Activated gamma-delta T cell treated with anti-CD3 and anti-CD28 coated beads, Interleukin-2, amount 50 U/mL, for 16 hours (primary cell): ENCODE measurements around the gene TLNRD1.

ENCODE experiments used
- DNase-seq: peaks from one replicate; pipeline ENCODE4 v3.0.0-alpha.2; 2020; ENCODE audit warnings: low read depth

The TLNRD1 gene

DNA sequence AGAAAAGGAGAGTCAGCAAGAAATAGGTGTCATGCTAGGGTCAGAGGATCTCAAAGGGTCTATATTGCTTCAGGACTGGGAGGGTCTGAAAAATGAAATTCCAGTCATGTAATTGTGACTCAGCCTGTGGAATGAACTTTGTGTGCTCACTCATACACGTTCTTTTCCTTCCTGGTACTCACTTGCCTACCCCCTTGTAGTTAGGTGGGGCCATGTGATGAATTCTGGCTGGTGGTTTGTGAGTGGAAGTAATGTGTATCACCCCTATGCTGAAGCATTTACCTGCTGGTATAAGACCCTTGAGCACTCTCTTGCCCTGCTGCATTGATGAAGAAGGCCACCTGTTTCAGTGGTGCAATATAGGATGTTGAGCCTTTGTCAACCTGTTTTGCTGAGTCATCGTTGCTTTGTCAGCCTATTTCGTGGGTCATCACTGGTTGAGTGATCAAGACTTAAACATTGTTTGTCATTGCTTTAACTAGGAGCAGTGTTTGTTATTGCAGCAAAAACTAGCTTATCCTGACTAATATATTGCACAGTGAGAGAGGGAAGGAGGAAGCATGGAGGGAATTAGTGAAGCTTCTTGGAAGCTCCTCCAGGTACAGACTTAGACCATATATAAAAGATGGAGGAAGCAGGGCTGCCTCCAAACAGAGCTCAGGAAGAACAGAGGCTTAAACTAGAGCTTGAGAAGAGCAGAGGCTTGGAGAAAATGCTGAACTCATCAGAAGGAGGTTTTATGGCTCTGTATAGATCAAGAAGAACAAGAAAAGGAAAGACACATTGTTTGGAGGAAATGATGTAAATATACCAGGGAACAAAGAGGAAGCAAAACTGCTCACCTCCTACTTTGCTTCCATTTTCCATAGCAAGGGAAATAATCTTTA is 28.9 kb downstream of the TLNRD1 start:
- DNase-seq: no peak

DNA sequence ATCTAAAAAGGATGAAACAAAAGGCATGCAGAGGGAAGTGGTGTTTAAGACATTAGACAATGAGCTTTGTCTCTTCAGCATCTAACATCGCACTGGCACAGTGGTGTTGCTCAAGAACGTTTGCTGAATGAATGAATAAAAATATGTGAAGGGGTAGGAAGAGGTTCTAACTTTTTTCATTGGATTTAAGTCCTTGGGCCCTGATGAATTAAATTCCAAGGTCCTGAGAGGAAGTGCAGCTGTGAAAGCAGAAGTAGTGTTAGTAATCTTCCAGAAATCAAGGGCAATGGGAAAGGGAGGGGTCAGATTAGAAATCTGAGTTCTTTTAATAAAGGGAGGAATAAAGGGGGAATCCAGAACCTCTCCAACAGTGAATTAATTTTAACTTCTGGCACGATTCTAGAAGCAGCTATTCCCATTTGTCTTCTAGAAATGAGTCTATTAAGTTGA is 29.6 kb downstream of the TLNRD1 start:
- DNase-seq: no peak

DNA sequence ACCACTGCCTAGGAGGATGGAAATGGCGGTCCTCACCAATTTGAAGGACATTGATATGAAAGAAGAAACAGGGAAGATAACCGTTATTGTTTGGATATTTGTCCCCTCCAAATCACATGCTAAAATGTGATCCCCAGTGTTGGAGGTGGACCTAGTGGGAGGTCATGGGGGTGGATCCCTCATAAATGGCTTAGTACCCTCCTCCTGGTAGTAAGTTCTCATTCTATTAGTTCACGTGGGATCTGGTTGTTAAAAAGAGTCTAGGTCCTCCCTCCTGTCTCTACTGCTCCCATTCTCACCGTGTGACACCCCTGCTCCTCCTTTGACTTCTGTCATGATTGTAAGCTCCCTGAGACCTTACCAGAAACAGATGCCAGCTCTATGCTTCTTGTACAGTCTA is 30.5 kb downstream of the TLNRD1 start:
- no peak for DNase-seq

DNA sequence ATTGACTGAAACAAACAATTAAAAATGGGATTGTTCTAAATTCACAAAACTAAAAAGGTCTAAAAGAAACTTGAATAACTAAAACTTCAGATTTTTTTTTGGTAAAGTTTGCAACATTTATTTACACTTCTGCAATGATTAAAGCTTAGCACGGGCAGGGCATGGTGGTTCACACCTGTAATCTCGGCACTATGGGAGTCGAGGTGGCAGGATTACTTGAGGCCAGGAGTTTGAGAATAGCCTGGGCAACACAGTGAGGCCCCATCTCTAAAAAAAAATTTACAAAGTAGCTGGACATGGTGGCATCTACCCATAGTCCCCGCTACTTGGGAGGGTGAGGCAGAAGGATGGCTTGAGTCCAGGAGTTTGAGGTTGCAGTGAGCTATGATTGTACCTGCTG is 31.6 kb downstream of the TLNRD1 start:
- DNase-seq: no peak

DNA sequence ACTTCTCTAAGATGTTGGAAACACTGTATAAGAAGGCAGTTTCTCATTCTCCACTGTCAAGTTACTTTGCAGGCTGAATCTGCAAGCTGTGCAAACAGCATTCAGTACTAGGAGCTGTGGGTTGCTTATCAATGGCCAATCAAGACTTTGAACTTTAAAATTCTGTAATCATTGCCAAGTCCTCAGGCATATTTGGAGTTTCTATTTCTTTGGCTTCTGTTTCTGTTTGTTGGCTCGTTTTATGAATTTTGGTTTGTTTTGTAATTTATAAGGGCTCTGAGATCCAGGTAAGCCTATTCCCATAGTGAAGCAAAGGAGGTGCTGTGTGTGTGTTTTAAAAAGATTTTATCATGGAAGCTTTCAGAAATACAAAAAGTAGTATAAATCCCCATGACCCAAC is 32.1 kb downstream of the TLNRD1 start:
- no peak for DNase-seq

GRCh38 chr15:81033508-81033907 is 32.8 kb downstream of the TLNRD1 start:
- DNase-seq: no peak

GRCh38 chr15:81037952-81038743 is 37.4 kb downstream of the TLNRD1 start:
- DNase-seq: no peak

GRCh38 chr15:81038975-81039607 is 38.4 kb downstream of the TLNRD1 start:
- no peak for DNase-seq

- no peak for DNase-seq
These were observed 40.0 kb downstream of the TLNRD1 start for GRCh38 chr15:81040757-81041156.

GRCh38 chr15:81043281-81043934 is 42.7 kb downstream of the TLNRD1 start:
- DNase-seq: no peak

- no peak for DNase-seq
These were observed 43.3 kb downstream of the TLNRD1 start for GRCh38 chr15:81043935-81044575.

- DNase-seq: no peak
These were observed 45.6 kb downstream of the TLNRD1 start for GRCh38 chr15:81046290-81046689.

- DNase-seq: no peak
These were observed 47.2 kb downstream of the TLNRD1 start for GRCh38 chr15:81047928-81048327.

DNA sequence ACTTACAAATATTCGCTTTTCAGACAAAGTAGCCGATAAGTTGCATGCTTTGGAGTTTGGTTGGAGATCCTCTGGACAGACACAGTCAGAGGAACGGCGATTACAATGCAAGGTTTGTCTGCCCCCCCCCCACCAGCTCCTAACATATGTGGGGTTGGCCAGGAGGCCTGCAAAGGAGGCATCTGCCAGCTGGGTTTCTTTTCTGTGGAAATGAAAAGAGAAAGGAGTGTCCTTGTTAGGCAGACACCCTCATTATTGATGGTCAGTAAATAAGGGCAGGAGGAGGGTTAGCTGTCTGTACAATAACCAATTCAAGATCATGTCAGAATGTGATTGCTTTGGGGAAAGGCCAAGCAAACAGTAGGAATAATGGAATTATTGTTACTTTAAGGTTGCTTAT is 49.1 kb downstream of the TLNRD1 start:
- no peak for DNase-seq

GRCh38 chr15:81050259-81050658 is 49.5 kb downstream of the TLNRD1 start:
- DNase-seq: no peak

DNA sequence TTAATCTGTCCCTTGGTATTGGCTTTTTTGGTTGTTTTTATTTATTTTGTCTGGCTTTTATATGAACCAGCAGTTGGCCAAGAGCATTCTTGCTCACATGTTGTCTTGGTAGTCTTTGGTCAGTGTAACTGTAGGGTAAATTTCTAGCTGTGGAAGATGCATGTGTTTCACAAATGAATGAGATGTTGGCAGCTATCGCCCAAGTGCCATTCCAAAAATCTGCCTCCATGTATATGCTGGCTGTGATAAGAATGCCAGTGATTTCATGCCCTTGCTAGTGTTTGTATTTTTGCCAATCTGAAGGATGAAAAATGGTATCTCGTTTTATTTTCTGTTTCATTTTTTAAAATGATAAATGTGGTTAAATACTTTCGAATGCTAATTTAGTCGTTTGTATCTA is 50.1 kb downstream of the TLNRD1 start:
- DNase-seq: no peak

DNA sequence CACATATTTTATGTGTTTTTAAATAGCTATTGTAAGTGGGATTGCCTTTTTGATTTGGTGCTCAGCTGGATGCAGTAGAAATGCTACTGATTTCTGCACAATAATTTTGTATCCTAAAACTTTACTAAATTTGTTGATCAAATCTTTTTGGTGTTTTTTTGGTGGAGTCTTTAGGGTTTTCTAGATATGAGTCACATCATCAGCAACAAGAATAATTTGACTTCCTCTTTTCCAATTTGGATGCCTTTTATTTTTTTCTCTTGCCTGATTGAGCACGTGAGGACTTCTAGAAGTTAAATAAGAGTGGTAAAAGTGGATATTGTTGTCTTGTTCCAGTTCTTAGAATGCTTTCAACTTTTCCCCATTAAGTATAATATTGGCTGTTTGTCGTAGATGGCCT is 51.3 kb downstream of the TLNRD1 start:
- DNase-seq: no peak

DNA sequence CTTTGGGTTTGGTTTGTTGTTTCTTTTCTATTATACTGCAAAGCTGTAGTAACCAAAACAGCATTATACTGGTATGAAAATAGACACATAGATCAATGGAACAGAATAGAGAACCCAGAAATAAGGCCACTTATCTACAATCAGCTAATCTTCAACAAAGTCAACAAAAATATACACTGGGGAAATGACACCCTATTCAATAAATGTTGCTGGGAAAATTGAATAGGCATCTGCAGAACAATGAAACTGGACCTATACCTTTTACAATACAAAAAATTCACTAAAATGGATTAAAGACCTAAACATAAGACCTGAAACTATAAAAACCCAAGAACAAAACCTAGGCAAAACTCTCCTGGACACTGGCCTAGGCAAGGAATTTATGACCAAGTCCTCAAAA is 52.9 kb downstream of the TLNRD1 start:
- DNase-seq: no peak

DNA sequence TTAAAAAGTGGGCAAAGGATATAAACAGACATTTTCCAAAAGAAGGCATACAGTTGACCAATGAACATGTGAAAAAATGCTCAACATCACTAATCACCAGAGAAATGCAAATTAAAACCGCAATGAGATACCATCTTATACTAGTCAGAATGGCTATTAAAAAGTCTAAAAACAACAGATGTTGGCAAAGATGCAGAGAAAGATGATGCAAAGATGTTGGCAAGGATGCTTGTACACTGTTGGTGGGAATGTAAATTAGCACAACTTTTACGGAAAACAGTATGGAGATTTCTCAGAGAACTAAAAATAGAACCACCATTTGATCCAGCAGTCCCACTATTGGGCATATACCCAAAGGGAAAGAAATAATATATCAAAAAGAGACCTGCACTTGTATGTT is 53.5 kb downstream of the TLNRD1 start:
- no peak for DNase-seq
